HG03469 (cell line): ENCODE measurements around the gene CACNA2D3.

Experiments used
- ATAC-seq: cut with Tn5 transposase; IDR thresholded peaks from one replicate; pipeline ENCODE4 v1.9.1; 2021; ENCODE audit warnings: mild to moderate bottlenecking, moderate library complexity, moderate number of reproducible peaks; ENCODE audit not compliant: unreplicated experiment

The CACNA2D3 gene

GRCh38 chr3:54168451-54168850, 46.1 kb downstream of the CACNA2D3 start:
- ATAC-seq = no peak

GRCh38 chr3:54169524-54169923, 47.2 kb downstream of the CACNA2D3 start:
- no peak for ATAC-seq

- ATAC-seq = no peak
These were observed 49.2 kb downstream of the CACNA2D3 start for GRCh38 chr3:54171509-54171908.

GRCh38 chr3:54171951-54172350, 49.6 kb downstream of the CACNA2D3 start:
- ATAC-seq = no peak

- ATAC-seq = no peak
These were observed 51.0 kb downstream of the CACNA2D3 start for GRCh38 chr3:54173371-54173770.

- ATAC-seq = no peak
These were observed 53.8 kb downstream of the CACNA2D3 start for GRCh38 chr3:54176106-54176505.

GRCh38 chr3:54177816-54178215, 55.5 kb downstream of the CACNA2D3 start:
- no peak for ATAC-seq

GRCh38 chr3:54178376-54178775, 56.0 kb downstream of the CACNA2D3 start:
- no peak for ATAC-seq

- no peak for ATAC-seq
These were observed 58.6 kb downstream of the CACNA2D3 start for GRCh38 chr3:54180921-54181320.

- ATAC-seq = no peak
These were observed 59.9 kb downstream of the CACNA2D3 start for GRCh38 chr3:54182242-54182641.

- ATAC-seq = no peak
These were observed 63.4 kb downstream of the CACNA2D3 start for GRCh38 chr3:54185740-54186139.

- ATAC-seq = no peak
These were observed 65.9 kb downstream of the CACNA2D3 start for GRCh38 chr3:54188176-54188791.

GRCh38 chr3:54191220-54191619, 68.9 kb downstream of the CACNA2D3 start:
- ATAC-seq = no peak

GRCh38 chr3:54192026-54192425, 69.7 kb downstream of the CACNA2D3 start:
- no peak for ATAC-seq

GRCh38 chr3:54193093-54193492, 70.7 kb downstream of the CACNA2D3 start:
- ATAC-seq = no peak

- no peak for ATAC-seq
These were observed 74.1 kb downstream of the CACNA2D3 start for GRCh38 chr3:54196360-54196991.

- ATAC-seq = no peak
These were observed 75.2 kb downstream of the CACNA2D3 start for GRCh38 chr3:54197509-54197908.

GRCh38 chr3:54198556-54198955, 76.2 kb downstream of the CACNA2D3 start:
- no peak for ATAC-seq

GRCh38 chr3:54202054-54202453, 79.7 kb downstream of the CACNA2D3 start:
- no peak for ATAC-seq

- no peak for ATAC-seq
These were observed 80.4 kb downstream of the CACNA2D3 start for GRCh38 chr3:54202651-54203248.

- ATAC-seq = no peak
These were observed 84.5 kb downstream of the CACNA2D3 start for GRCh38 chr3:54206874-54207273.

GRCh38 chr3:54211097-54211496, 88.7 kb downstream of the CACNA2D3 start:
- no peak for ATAC-seq
